Endothelial cell of umbilical vein (primary cell): ENCODE measurements around the gene SLFN11. TPM values are rescaled to one million over a fixed set of nuclear protein-coding genes. Genes with fewer than 3 reads are reported as not detected.

Source experiments
- BruUV-seq: library from RNA; stranded (reverse); fragments of 400-500 nt; replicated peaks from 2 replicates; lab custom pipeline; 2021; lab: Mats Ljungman, UMichigan
- CTCF ChIA-PET: fragments of 300-600, 350-600 bp; sonication (Branson Sonifier 250); formaldehyde crosslinking; loops from one replicate; lab custom pipeline; 2021; ENCODE audit warnings: antibody characterized with exemption, inconsistent platforms; lab: Charles Lee
- POLR2A ChIA-PET: fragments of 300-600, 350-600 bp; sonication (Branson Sonifier 250); formaldehyde crosslinking; loops from one replicate; lab custom pipeline; 2021; ENCODE audit warnings: antibody characterized with exemption, inconsistent platforms; lab: Charles Lee
- DNase-seq: peaks from one replicate; pipeline ENCODE4 v3.0.0-alpha.2; 2011; ENCODE audit warnings: low read depth, low spot score
- FAIRE-seq: peaks from 2 replicates; lab custom pipeline; 2011; peaks lifted over from hg19 to GRCh38; lab: Jason Lieb, UNC
- H2AFZ ChIP-seq: 2 replicates; pipeline ENCODE4 v1.6.0; 2012; ENCODE audit warnings: low read depth, low read length, control low read depth, inconsistent platforms
- H3K27ac ChIP-seq: 2 replicates; pipeline ENCODE4 v1.5.1; 2011; ENCODE audit warnings: low read depth, mild to moderate bottlenecking, control low read depth, low read length, moderate library complexity; ENCODE audit not compliant: insufficient read depth
- H3K27me3 ChIP-seq, 2 experiments: 2 replicates each; pipeline versions ENCODE4 v1.6.0 to v1.6.1; 2011; ENCODE audit warnings: low read length in 2 of 2, mixed read lengths in 1 of 2; ENCODE audit not compliant: control insufficient read depth in 2 of 2, insufficient read depth in 2 of 2
- H3K36me3 ChIP-seq, 2 experiments: 2 replicates in 1 of 2; 3 replicates in 1 of 2; pipeline ENCODE4 v1.5.1; 2011; ENCODE audit warnings: low read length in 2 of 2, mild to moderate bottlenecking in 1 of 2, moderate library complexity in 1 of 2; ENCODE audit not compliant: control insufficient read depth in 2 of 2, insufficient read depth in 2 of 2; ENCODE audit errors: extremely low read depth in 1 of 2
- H3K4me1 ChIP-seq: 3 replicates; pipeline ENCODE4 v1.5.1; 2011; ENCODE audit warnings: mild to moderate bottlenecking, low read length; ENCODE audit not compliant: control insufficient read depth, insufficient read depth; ENCODE audit errors: extremely low read depth
- H3K4me2 ChIP-seq: 2 replicates; pipeline ENCODE4 v1.6.1; 2011; ENCODE audit warnings: low read length, control low read depth, mixed read lengths; ENCODE audit not compliant: insufficient read depth
- H3K4me3 ChIP-seq, 3 experiments: fragments of 200-600 bp in 1 of 3; sonication (generic), shearing (Covaris generic) in 1 of 3; replicated peaks in 1 of 3; 2 replicates each; pipeline ENCODE4 v1.5.1; 2011 to 2016; ENCODE audit warnings: control low read depth in 3 of 3, low read length in 3 of 3, mild to moderate bottlenecking in 2 of 3, inconsistent platforms in 1 of 3, low read depth in 1 of 3, moderate library complexity in 1 of 3; ENCODE audit not compliant: insufficient read depth in 1 of 3
- H3K79me2 ChIP-seq: 2 replicates; pipeline ENCODE4 v1.6.0; 2012; ENCODE audit warnings: low read length, inconsistent platforms; ENCODE audit not compliant: control insufficient read depth, insufficient read depth
- H3K9ac ChIP-seq: replicated peaks from 2 replicates; pipeline ENCODE3; 2011; ENCODE audit warnings: low read length, control low read depth; ENCODE audit not compliant: insufficient read depth; ENCODE audit errors: extremely low read depth
- H3K9me1 ChIP-seq: replicated peaks from 3 replicates; pipeline ENCODE4 v1.6.0; 2011; ENCODE audit warnings: mild to moderate bottlenecking, low read length; ENCODE audit not compliant: control insufficient read depth, insufficient read depth; ENCODE audit errors: extremely low read depth
- H3K9me3 ChIP-seq: replicated peaks from 2 replicates; pipeline ENCODE4 v1.5.1; 2012; ENCODE audit warnings: low read length, inconsistent platforms; ENCODE audit not compliant: control insufficient read depth, insufficient read depth
- H4K20me1 ChIP-seq: replicated peaks from 2 replicates; pipeline ENCODE3; 2011; ENCODE audit warnings: mild to moderate bottlenecking, low read length; ENCODE audit not compliant: control insufficient read depth, insufficient read depth; ENCODE audit errors: extremely low read depth
- EZH2 ChIP-seq: IDR thresholded peaks from 2 replicates; pipeline ENCODE4 v1.6.1; 2012; ENCODE audit warnings: borderline replicate concordance, low read depth, mild to moderate bottlenecking, moderate library complexity, low read length, inconsistent platforms; ENCODE audit not compliant: severe bottlenecking
- FOS ChIP-seq: IDR thresholded peaks from 2 replicates; pipeline ENCODE4 v1.6.1; 2011; ENCODE audit warnings: mild to moderate bottlenecking, low read length, moderate library complexity, borderline replicate concordance; ENCODE audit not compliant: insufficient read depth
- GATA2 ChIP-seq: IDR thresholded peaks from 2 replicates; pipeline ENCODE4 v1.7.0; 2011; ENCODE audit warnings: low read depth, mild to moderate bottlenecking, moderate library complexity, mixed read lengths, low read length; ENCODE audit not compliant: insufficient read length, insufficient read depth
- JUN ChIP-seq: IDR thresholded peaks from 2 replicates; pipeline ENCODE4 v1.6.1; 2011; ENCODE audit warnings: borderline replicate concordance, low read depth; ENCODE audit not compliant: insufficient read length, insufficient read depth
- MYC ChIP-seq: IDR thresholded peaks from one replicate; pipeline ENCODE4 v1.6.1; 2011; ENCODE audit warnings: mild to moderate bottlenecking, low read depth, low read length
- POLR2A ChIP-seq: IDR thresholded peaks from 2 replicates; pipeline ENCODE4 v1.6.1; 2012; ENCODE audit warnings: low read depth, mild to moderate bottlenecking, control low read depth, low read length
- POLR2AphosphoS5 ChIP-seq: IDR thresholded peaks from 2 replicates; pipeline ENCODE4 v1.6.1; 2012; ENCODE audit warnings: low read depth, mild to moderate bottlenecking, control low read depth, low read length, moderate library complexity; ENCODE audit not compliant: insufficient read depth
- dilution Hi-C: fragments of 300-500 bp; cut with MboI; formaldehyde crosslinking; loops from one replicate; pipeline ENCODE4 v1.15.0; 2019; ENCODE audit warnings: low sequenced_read_pairs; ENCODE audit not compliant: extremely low pct_ligation_motif_present
- intact Hi-C: fragments of 100-400 bp; cut with micrococcal nuclease; formaldehyde crosslinking; loops from one replicate; pipeline ENCODE4 v1.10.0; 2022
- polyA plus RNA-seq, 4 experiments: library from polyadenylated mRNA; depleted of rRNA in 3 of 4; stranded (reverse) in 3 of 4; unstranded in 1 of 4; fragments of >200 nt; gene quantifications; 2 replicates each; pipeline versions ENCODE4 v1.2.1 to v1.2.3, GENCODE V29; 2011 to 2012; ENCODE audit warnings: missing spikeins in 1 of 4
- total RNA-seq: library from RNA; stranded (reverse); gene quantifications from 2 replicates; pipeline ENCODE4 v1.2.3, GENCODE V29; 2021
- TF ChIP-seq, protein P1 (sequence below), 2 donors: IDR thresholded peaks; 1 replicate in 1 of 2; 2 replicates in 1 of 2; pipeline ENCODE4 v1.5.1; 2011; ENCODE audit warnings: low read length in 2 of 2, mild to moderate bottlenecking in 2 of 2, moderate library complexity in 2 of 2, control low read depth in 1 of 2, inconsistent platforms in 1 of 2, low read depth in 1 of 2; ENCODE audit not compliant: insufficient read depth in 1 of 2; ENCODE audit errors: extremely low read depth in 1 of 2
- TF ChIP-seq, protein P2 (sequence below): IDR thresholded peaks from 2 replicates; pipeline ENCODE4 v1.6.1; 2011; ENCODE audit not compliant: insufficient read depth, insufficient read length

SLFN11 gene
- total and polyA plus RNA-seq, 2 donors (not counting 3 experiments of a cell fraction or from before 2014, with no cell fraction given): 37.0 to 110 TPM

DNA sequence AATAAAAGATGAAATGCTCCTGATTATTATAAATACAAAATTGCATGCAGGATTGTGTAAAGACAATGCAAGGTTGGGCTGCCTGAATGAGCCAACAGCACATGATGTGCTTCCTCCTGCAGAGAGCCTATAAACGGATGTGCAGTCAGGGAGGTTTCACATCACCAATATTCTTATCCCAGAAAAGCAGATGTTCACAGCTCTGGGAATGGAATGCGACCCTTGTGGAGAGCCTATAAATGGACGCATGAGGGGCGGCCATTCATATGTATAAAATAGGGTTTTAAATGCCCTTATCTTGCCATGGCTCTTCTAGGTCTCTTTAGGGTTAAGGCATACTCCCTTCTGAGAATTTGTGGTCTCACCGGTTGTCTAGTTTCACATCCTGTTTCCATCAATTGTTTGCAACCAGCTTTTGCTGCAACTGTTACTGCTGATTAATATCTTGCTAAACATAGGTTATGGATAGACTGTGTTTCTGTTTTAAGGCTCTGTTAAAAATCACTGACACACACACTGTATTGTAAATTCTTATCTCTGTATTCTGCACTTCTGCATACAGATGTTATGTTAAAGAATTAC is 31.9 kb downstream of the SLFN11 start:
- intact Hi-C loops (no loop called here), dilution Hi-C loops (no loop called here)
- DNase-seq: no peak
- no peaks in the 10 kb centered on the region for H3K9me3 ChIP-seq
- no peaks in the 10 kb centered on the region for H3K9me1 ChIP-seq
- peaks cover 17 to 22% of the 10 kb centered on the region in 2 experiments for H3K27me3 ChIP-seq
- H3K9ac ChIP-seq: no peak overlapping the region
- no TSS peak for BruUV-seq
- H3K36me3 ChIP-seq: no peaks in the 10 kb centered on the region
- ChIA-PET CTCF (no interaction called here), POLR2A (no interaction called here)
- no peak overlapping the region for H3K4me3 ChIP-seq
- H3K4me2 ChIP-seq: no peak overlapping the region
- H3K4me1 ChIP-seq: peaks cover 6% of the 10 kb centered on the region
- FAIRE-seq: no peak
- no peaks in the 10 kb centered on the region for H3K79me2 ChIP-seq
- no peak overlapping the region for H3K27ac ChIP-seq
- TF ChIP-seq EZH2 (no peak), POLR2A (no peak), JUN (no peak), MYC (no peak), POLR2AphosphoS5 (no peak), FOS (no peak), GATA2 (no peak)
- TF ChIP-seq, protein P1, sequence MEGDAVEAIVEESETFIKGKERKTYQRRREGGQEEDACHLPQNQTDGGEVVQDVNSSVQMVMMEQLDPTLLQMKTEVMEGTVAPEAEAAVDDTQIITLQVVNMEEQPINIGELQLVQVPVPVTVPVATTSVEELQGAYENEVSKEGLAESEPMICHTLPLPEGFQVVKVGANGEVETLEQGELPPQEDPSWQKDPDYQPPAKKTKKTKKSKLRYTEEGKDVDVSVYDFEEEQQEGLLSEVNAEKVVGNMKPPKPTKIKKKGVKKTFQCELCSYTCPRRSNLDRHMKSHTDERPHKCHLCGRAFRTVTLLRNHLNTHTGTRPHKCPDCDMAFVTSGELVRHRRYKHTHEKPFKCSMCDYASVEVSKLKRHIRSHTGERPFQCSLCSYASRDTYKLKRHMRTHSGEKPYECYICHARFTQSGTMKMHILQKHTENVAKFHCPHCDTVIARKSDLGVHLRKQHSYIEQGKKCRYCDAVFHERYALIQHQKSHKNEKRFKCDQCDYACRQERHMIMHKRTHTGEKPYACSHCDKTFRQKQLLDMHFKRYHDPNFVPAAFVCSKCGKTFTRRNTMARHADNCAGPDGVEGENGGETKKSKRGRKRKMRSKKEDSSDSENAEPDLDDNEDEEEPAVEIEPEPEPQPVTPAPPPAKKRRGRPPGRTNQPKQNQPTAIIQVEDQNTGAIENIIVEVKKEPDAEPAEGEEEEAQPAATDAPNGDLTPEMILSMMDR (IDR thresholded peaks at IDR 0.05; ENCODE audit: extremely low read depth in 1 of 2, insufficient read depth in 1 of 2, low read depth in 1 of 2, low read length in 2 of 2): no peak
- TF ChIP-seq, protein P2, sequence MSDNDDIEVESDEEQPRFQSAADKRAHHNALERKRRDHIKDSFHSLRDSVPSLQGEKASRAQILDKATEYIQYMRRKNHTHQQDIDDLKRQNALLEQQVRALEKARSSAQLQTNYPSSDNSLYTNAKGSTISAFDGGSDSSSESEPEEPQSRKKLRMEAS: no peak
- H2AFZ ChIP-seq: no peak overlapping the region
- no peaks in the 10 kb centered on the region for H4K20me1 ChIP-seq
